ENCODE data around the gene SETD2.
"Not testable (repeated sequence)": the region's sequence is repeated elsewhere in the genome, so short reads cannot be mapped to it uniquely, and the experiment has no call there.

Gene SETD2

GRCh38 chr3:47034868-47035489 is 128.9 kb downstream of the SETD2 start:
- no peak for DNase-seq

GRCh38 chr3:47031041-47031440 is 132.9 kb downstream of the SETD2 start:
- DNase-seq = peak; percentile 17 to 26

- no peak for DNase-seq
Observed at GRCh38 chr3:47028667-47029066, 135.2 kb downstream of the SETD2 start.

DNA sequence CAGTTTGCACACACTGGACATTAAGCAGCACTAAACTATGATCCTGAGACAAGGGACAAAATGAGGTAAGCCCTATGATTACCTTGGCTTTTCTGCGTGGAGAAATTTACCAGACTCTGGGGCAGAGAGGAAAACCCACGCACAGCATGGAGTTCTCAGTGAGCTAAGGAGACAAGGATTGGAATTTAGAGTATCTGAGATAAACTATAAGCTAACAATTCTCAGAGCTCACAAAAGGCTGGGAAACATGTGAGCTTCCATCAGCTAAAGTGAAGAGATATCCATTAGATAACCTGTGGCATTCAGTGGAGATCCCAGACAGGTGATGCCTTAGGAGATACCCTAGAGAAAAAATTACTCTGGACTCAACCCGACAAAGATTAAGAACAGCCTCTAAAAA is 135.8 kb downstream of the SETD2 start:
- no peak for DNase-seq

- DNase-seq = not testable (repeated sequence)
Observed at GRCh38 chr3:47026432-47026831, 137.5 kb downstream of the SETD2 start.

DNA sequence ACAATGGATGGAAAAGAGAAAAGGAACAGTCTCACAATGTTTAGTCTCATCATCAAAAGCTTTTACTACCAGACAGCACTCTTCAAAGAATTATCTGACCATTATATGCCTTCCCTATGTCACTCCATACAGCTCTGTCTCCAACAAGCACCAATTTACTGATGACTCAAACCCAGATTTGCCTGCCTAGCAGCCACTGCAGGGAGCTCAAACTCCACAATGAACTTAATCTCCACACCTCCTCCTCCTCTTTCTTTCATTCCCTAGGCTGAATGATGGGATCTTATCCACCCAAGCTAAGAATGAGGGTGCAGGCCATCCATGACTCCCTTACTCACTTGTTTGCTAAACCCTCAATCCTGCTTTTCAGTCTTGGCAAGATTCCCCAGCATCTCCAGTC is 139.0 kb downstream of the SETD2 start:
- no peak for DNase-seq

- no peak for DNase-seq
Observed at GRCh38 chr3:47022641-47023071, 141.3 kb downstream of the SETD2 start.

DNA sequence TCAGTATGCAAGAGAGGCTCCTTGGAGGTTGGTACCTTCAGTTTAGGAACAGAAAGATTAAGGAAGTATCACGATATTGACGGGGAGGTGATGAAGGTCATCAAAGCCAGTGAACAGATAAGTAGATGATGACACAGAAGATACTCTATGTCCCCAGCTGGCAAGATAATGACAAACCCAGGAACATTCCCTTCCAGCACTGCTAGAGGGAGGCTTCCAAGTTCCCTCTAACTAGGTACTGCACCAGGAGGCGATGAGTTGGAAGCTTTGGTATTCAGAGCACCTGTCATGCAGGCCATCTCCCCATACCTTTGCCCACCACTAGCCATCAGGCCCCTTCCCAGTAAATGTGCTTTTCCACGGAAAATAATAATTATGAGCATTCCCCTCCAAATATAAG is 143.6 kb downstream of the SETD2 start:
- no peak for DNase-seq

DNA sequence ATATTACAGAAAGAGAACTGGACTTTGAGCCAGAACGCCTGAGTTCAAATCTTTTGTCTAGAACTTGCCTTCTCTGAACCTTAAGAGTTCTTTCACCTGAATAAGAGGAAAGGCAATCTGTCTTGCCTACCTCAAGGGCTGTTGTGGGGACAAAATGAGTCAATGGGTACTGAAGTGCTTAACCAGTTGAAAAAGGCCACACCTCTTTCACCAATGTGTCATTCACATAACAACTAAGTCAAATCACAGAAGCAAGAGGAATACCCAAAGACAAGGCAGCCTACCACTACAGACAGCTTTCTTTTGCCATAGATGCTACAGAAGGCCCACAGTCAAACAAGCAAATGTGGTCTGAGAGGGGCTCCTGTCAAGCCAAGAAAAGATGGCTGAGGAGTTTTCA is 144.7 kb downstream of the SETD2 start:
- DNase-seq = no peak

DNA sequence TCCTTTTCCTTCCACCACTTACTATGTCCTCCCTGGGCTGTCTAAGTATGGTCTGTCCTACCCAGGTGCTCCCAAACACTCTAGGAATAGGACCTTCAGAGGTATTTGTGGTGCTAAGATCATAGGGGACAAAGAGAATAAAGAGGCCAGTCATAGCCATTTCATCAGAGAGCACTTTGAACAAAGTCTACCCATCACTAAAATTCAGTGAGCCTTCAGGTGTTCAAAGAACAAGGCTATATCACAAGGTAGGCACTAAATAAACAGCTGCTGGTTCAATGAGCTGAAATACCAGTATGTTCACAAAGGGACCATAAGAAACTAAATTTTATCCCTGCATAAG is 145.7 kb downstream of the SETD2 start:
- no peak for DNase-seq

DNA sequence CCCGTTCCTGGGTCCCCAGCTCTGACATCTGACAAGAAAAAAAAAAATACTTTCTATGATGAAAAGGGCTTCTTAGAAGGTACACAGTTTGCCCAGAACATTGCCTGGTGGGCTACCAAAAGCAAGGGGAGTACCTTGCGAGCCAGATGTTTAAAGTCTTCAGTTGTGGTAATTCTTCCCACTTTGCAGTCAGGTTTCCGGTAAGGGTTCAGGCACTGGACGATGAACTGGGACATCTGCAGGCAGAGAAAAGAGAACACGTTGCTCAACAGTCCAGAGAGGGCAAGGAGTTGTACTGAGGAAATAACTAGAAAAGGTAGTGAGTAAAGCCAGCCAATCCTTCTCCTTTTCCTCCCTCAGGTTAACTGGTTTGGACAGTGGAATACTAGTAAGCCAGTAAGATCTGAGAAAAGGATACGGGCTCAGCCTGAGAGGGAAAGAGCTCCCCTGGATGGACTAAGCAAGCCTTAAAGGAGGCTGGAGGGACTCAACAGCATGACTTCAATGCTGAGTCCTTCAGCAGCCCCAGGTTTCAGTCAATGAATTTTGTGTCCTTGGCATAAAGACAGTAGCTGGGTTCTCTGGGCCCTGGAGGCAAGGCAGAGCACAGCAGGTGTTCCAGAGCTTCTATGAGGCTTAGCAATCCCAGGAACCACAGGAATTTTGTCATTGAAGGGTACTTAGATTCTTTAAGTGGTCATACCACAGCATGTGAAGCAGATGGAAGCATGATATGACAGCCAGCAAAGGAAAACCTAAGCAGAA is 146.2 kb downstream of the SETD2 start:
- peak; percentile 8 to 14 for DNase-seq

DNA sequence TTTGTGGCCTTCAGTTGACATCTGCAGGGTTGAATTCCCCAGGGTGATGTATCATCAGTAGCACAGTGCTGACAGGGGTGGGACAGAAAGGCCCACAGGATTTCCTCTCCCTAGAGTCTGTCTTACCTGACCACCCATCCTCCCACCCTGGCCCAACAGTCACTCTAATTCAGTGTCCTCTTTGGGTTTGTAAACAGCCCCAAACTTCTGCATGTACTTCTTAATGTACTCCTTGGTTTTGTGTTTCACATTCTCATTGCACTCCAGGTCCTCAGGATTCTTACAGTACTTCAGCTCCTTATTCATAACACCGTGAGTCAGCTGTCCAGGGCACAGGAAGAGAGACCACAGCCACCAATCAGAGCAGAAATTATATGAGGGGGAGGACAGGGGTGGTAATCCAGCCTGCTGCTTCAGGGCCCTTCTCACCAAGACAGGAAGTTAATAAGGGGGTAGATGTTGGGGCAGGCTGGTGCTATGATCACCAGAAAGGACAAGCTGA is 146.9 kb downstream of the SETD2 start:
- peak; percentile 18 to 43 for DNase-seq

DNA sequence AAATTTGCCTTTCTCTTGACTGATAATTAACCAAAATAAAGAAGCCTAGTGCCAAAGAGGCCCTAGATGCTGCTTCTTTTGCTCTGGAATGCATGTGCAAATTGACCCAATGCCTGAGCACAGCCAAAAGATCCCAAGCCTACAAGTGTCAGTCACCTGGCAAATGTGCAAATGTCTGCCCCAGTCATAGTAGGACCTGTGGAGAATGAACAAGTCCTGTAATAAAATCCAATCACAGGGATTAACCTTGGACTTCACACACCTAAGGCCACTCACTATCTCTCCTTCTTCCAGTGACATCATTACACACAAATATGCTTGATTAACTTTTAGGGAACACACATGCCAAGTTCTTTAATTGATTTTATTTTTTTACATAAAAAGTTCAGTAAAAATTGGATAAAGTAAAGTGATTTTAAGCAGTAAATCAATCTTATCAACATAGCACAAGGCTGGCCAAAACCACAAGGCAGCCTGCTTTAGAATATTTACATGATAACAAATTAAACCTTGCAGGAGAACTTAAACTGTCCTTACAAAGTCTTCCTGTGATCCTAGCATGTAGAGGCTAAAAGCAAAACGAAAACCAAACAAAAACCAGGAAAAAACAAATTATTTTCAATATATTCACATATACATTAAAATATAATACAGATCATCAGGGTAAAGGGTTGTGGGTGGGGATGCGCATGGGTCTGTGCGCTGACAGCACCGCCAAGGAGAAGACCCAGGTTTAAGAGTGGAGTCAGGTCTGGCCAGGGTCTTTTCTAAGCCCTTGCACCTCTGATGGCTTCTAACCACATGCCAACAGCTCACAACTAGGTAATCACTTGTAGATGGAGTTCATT is 147.6 kb downstream of the SETD2 start:
- no peak for DNase-seq

DNA sequence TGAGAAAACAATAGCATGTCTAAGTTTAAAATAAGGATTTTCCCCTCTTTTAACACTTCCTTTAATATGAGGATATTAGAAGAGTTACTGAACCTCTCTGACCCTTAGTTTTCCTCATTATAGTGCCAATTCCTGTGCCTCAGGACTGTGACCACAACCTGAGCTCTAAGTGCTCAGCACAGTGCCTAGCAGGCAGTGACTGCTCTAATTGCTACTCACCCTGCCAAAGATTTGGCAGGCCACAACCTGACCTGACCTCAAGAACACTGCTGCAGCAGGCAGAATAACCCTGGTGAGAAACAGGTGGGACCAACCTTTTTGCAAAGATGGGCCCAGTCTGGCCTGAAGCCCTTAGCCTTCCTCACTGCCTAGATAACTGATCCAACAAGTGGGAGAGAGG is 148.8 kb downstream of the SETD2 start:
- no peak for DNase-seq

GRCh38 chr3:47014036-47014435 is 149.9 kb downstream of the SETD2 start:
- no peak for DNase-seq

DNA sequence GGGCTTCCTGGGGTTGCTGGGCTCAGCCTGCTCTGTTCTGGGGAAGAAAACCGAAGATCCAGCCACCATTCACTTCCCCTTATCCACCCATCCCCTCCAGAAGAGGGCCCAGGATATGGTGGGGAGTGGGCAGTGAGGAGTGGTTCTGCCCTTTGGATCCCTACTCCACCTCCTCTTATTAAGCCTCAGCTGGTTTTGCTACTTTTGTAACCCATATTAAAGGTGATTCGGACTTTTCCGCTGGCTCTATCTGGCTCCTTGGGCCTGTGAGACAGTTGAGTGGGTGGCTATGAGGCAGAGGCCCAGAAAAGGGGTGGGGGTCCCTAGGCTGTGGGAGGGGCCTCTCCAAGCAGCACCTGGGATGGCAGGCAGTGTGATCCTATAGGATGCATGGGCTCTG is 150.7 kb downstream of the SETD2 start:
- no peak for DNase-seq

DNA sequence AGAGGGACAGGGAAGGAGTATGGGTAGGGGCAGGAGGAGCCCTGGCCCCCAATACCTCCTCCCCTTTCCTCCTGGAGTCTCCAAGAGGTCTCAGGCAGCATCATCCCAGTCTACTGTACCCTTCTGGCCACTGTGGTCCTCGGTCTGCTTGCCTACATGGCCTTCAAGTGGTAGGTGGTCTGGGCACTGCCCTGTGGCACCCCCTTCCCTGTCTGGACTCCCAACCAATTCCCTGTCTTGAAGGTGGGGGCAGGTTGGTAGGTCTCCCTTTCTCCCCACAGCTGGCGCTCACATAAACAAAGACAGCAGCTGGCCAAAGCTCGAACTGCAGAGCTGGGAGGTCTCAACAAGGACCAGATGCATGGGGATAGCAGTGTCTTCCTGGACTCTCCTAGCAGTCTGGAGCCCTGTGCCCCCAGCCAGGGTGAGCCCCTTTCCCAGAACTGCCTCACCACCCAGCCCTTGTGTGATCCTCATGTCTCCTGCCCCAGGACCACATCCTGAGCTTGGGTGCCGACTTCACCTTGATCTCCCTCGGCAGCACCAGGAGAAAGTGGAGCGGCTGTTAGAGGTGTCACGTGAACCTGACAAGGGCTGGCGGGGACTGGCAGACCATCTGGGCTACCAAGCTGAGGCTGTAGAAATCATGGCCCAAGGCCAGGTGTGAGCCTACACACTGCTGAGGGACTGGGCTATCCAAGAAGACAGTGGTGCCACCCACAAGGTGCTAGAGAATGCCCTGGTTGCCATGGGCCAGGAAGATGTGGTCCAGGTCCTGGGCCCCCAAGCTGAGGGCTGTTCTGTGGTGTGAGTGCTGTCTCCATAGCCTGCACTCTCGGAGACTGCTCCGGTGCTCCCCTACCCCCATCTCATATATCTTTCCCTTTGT is 151.3 kb downstream of the SETD2 start:
- no peak for DNase-seq

GRCh38 chr3:47011371-47011770 is 152.5 kb downstream of the SETD2 start:
- no peak for DNase-seq

DNA sequence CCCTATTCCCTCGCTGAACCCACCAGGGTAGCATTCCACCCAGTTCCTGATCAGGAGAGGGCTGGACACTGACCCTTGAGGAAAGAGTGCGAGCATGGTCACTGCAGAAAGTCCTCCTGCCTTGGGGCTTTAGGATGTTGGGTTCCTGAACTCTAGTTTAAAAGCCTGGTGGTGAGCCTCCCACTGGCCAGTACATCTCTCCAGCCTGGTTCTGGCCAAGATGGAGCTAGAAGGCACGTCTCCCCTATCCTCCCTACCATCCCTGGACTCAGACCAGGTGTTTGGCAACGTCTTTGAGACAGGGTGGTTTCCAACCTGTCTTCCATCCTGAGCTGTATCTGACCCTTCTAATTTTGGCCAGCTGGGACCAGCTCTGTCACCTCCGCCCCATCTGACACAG is 153.0 kb downstream of the SETD2 start:
- no peak for DNase-seq

DNA sequence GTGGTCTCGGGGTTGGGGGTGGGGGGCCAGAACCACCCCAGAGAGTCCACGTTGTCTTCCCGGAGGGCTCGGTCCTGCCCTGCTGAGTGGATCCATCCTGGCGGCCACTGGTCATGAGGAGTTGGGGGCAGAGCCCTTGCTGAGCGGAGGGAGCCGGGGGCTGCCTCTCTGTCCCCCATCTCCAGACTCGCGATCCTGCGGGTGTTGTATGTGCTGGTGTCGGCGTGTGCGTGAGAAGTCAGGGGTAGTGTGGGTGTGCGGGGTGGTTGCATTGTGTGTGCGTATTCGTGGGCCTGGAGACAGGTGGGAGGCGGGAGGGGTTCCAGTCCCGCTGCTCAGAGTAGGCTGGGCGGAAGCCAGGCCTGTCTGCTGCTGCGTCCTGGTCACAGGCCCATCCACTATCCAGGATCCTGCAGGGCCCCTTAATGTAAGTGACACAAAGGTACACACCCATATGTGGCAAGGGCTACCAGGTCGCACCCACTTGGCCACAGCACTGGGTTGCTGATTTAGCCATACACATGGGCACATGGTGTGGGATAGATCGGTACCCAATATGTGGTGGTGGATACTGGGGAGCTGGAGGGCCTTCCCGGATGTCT is 153.7 kb downstream of the SETD2 start:
- DNase-seq = no peak

- peak; percentile 73 to 76 for DNase-seq
Observed at GRCh38 chr3:47009225-47010110, 154.4 kb downstream of the SETD2 start.
